HEK293 (cell line): ENCODE data around the gene SORL1.

ENCODE experiments used
- CTCF ChIA-PET: fragments of 350-600 bp; formaldehyde crosslinking; extraction: SDS; loops from one replicate; lab custom pipeline; 2021; ENCODE audit warnings: antibody characterized with exemption; lab: Yijun Ruan, JAX
- POLR2A ChIA-PET: fragments of 300-600 bp; formaldehyde crosslinking; extraction: SDS; loops from one replicate; lab custom pipeline; 2020; ENCODE audit warnings: antibody characterized with exemption, inconsistent platforms; lab: Yijun Ruan, JAX
- H3K27ac ChIP-seq: fragments of 200-500 bp; sonication (Bioruptor generic); 2 replicates; pipeline ENCODE4 v1.5.1; 2014; ENCODE audit warnings: low read depth, low read length, control low read depth, inconsistent platforms; ENCODE audit errors: extremely low read depth
- H3K36me3 ChIP-seq, 2 experiments: fragments of 200-500 bp in 1 of 2; sonication (Bioruptor generic) in 1 of 2; 1 replicate in 1 of 2; 2 replicates in 1 of 2; pipeline ENCODE4 v1.5.1; 2014 to 2017; ENCODE audit warnings: inconsistent platforms in 2 of 2, low read length in 2 of 2; ENCODE audit not compliant: control insufficient read depth in 2 of 2, insufficient read depth in 1 of 2
- H3K4me1 ChIP-seq: fragments of 200-500 bp; sonication (Bioruptor generic); 2 replicates; pipeline ENCODE4 v1.5.1; 2014; ENCODE audit warnings: mild to moderate bottlenecking, low read length, inconsistent platforms; ENCODE audit not compliant: control insufficient read depth, insufficient read depth
- H3K4me3 ChIP-seq: 2 replicates; pipeline ENCODE4 v1.5.1; 2011; ENCODE audit warnings: low read depth, mild to moderate bottlenecking, control low read depth, low read length, moderate library complexity
- H3K9me3 ChIP-seq: fragments of 200-500 bp; sonication (Bioruptor generic); 2 replicates; pipeline ENCODE4 v1.5.1; 2014; ENCODE audit warnings: low read depth, low read length, inconsistent platforms; ENCODE audit not compliant: control insufficient read depth, insufficient read depth
- GFI1B ChIP-seq: fragments of 450-650 bp; formaldehyde crosslinking; IDR thresholded peaks from 2 replicates; pipeline ENCODE4 v1.5.1; 2016; ENCODE audit warnings: missing biosample characterization, missing genetic modification characterization
- HOXD13 ChIP-seq: sonication (generic); formaldehyde crosslinking; IDR thresholded peaks from 2 replicates; pipeline ENCODE4 v1.8.0; 2022; ENCODE audit warnings: missing genetic modification reagents, borderline replicate concordance
- KLF10 ChIP-seq: fragments of 450-650 bp; IDR thresholded peaks from 2 replicates; pipeline ENCODE4 v1.5.1; 2018; ENCODE audit warnings: missing biosample characterization, mild to moderate bottlenecking, missing genetic modification characterization
- ZNF157 ChIP-seq: fragments of 450-650 bp; formaldehyde crosslinking; IDR thresholded peaks from 2 replicates; pipeline ENCODE4 v1.5.1; 2016; ENCODE audit warnings: missing biosample characterization, missing genetic modification characterization
- ZNF174 ChIP-seq: fragments of 450-650 bp; formaldehyde crosslinking; IDR thresholded peaks from 2 replicates; pipeline ENCODE4 v1.5.0; 2017; ENCODE audit warnings: missing biosample characterization, mild to moderate bottlenecking, missing genetic modification characterization
- ZNF223 ChIP-seq: fragments of 450-650 bp; formaldehyde crosslinking; IDR thresholded peaks from 2 replicates; pipeline ENCODE4 v1.5.1; 2016; ENCODE audit warnings: missing biosample characterization, missing genetic modification characterization
- ZNF292 ChIP-seq: fragments of 450-650 bp; formaldehyde crosslinking; IDR thresholded peaks from 2 replicates; pipeline ENCODE4 v1.5.1; 2016; ENCODE audit warnings: low read depth, missing biosample characterization, missing genetic modification characterization, borderline replicate concordance
- ZNF354C ChIP-seq: fragments of 450-650 bp; formaldehyde crosslinking; IDR thresholded peaks from 2 replicates; pipeline ENCODE4 v1.5.1; 2016; ENCODE audit warnings: missing biosample characterization, missing genetic modification characterization, low read depth, borderline replicate concordance
- ZNF426 ChIP-seq: fragments of 450-650 bp; formaldehyde crosslinking; IDR thresholded peaks from 2 replicates; pipeline ENCODE4 v1.5.1; 2017; ENCODE audit warnings: missing biosample characterization, missing genetic modification characterization, mild to moderate bottlenecking, inconsistent platforms, moderate library complexity
- ZNF449 ChIP-seq: fragments of 450-650 bp; formaldehyde crosslinking; IDR thresholded peaks from 2 replicates; pipeline ENCODE4 v1.5.1; 2017; ENCODE audit warnings: missing biosample characterization, mild to moderate bottlenecking, missing genetic modification characterization, moderate library complexity
- ZNF488 ChIP-seq: fragments of 450-650 bp; formaldehyde crosslinking; IDR thresholded peaks from 2 replicates; pipeline ENCODE4 v1.5.1; 2016; ENCODE audit warnings: missing biosample characterization, missing genetic modification characterization
- ZNF596 ChIP-seq: fragments of 450-650 bp; IDR thresholded peaks from 2 replicates; pipeline ENCODE4 v1.5.0; 2018; ENCODE audit warnings: missing biosample characterization, mild to moderate bottlenecking, missing genetic modification characterization, moderate library complexity
- ZNF610 ChIP-seq: fragments of 450-650 bp; formaldehyde crosslinking; IDR thresholded peaks from 2 replicates; pipeline ENCODE4 v1.5.1; 2016; ENCODE audit warnings: missing biosample characterization, missing genetic modification characterization, borderline replicate concordance
- ZNF629 ChIP-seq: fragments of 450-650 bp; formaldehyde crosslinking; IDR thresholded peaks from 2 replicates; pipeline ENCODE4 v1.5.1; 2017; ENCODE audit warnings: missing biosample characterization, missing genetic modification characterization
- ZNF639 ChIP-seq: fragments of 450-650 bp; formaldehyde crosslinking; IDR thresholded peaks from 2 replicates; pipeline ENCODE4 v1.5.1; 2016; ENCODE audit warnings: missing biosample characterization, missing genetic modification characterization
- ZNF670 ChIP-seq: fragments of 450-650 bp; formaldehyde crosslinking; IDR thresholded peaks from 2 replicates; pipeline ENCODE4 v1.5.1; 2016; ENCODE audit warnings: missing biosample characterization, missing genetic modification characterization, low read depth
- TF ChIP-seq, protein P1 (sequence below): fragments of 450-650 bp; formaldehyde crosslinking; IDR thresholded peaks from 2 replicates; pipeline ENCODE4 v1.5.1; 2017; ENCODE audit warnings: missing biosample characterization, missing genetic modification characterization
- TF ChIP-seq, protein P2 (sequence below): IDR thresholded peaks from 2 replicates; pipeline ENCODE4 v1.6.1; 2011; ENCODE audit warnings: mild to moderate bottlenecking, low read depth, low read length, borderline replicate concordance

Gene SORL1

GRCh38 chr11:121534131-121535093 is 82.3 kb downstream of the SORL1 start (continued):
- TF ChIP-seq KLF10 (tag by site-specific recombination) = no peak
- no peak for TF ChIP-seq ZNF629
- no peak for TF ChIP-seq ZNF596 (tag by site-specific recombination)

GRCh38 chr11:121535129-121535796 is 83.1 kb downstream of the SORL1 start:
- TF ChIP-seq ZNF223 (tag by site-specific recombination) (no peak), ZNF174 (tag by site-specific recombination) (no peak), ZNF354C (tag by site-specific recombination) (no peak), ZNF610 (tag by site-specific recombination) (no peak), ZNF670 (tag by site-specific recombination) (no peak), ZNF639 (tag by site-specific recombination) (no peak), ZNF292 (no peak), GFI1B (tag by site-specific recombination) (no peak), ZNF426 (no peak), ZNF596 (tag by site-specific recombination) (no peak), ZNF488 (tag by site-specific recombination) (no peak), ZNF157 (tag by site-specific recombination) (no peak), ZNF449 (tag by site-specific recombination) (no peak), HOXD13 (CRISPR knock-in tag) (no peak)
- TF ChIP-seq, protein P1, sequence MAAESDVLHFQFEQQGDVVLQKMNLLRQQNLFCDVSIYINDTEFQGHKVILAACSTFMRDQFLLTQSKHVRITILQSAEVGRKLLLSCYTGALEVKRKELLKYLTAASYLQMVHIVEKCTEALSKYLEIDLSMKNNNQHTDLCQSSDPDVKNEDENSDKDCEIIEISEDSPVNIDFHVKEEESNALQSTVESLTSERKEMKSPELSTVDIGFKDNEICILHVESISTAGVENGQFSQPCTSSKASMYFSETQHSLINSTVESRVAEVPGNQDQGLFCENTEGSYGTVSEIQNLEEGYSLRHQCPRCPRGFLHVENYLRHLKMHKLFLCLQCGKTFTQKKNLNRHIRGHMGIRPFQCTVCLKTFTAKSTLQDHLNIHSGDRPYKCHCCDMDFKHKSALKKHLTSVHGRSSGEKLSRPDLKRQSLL = no peak
- TF ChIP-seq, protein P2, sequence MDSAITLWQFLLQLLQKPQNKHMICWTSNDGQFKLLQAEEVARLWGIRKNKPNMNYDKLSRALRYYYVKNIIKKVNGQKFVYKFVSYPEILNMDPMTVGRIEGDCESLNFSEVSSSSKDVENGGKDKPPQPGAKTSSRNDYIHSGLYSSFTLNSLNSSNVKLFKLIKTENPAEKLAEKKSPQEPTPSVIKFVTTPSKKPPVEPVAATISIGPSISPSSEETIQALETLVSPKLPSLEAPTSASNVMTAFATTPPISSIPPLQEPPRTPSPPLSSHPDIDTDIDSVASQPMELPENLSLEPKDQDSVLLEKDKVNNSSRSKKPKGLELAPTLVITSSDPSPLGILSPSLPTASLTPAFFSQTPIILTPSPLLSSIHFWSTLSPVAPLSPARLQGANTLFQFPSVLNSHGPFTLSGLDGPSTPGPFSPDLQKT = no peak
- TF ChIP-seq, all 188 proteins: peak for 0
- H3K27ac ChIP-seq = no peak overlapping the region
- H3K4me3 ChIP-seq = no peak overlapping the region
- no peaks in the 10 kb centered on the region for H3K9me3 ChIP-seq
- no peaks in the 10 kb centered on the region for H3K4me1 ChIP-seq
- POLR2A ChIA-PET = no interaction called here
- CTCF ChIA-PET = interaction anchor here (0.5 kb wide), 1 partner anchor 8 kb away, joined by 3 read pairs; no protein-coding TSS in a partner anchor
- H3K36me3 ChIP-seq = no peaks in the 10 kb centered on the region
